Hepatocyte (in vitro differentiated cells): ENCODE results near the gene ROR1. TPM values are rescaled to one million over a fixed set of nuclear protein-coding genes. Genes with fewer than 3 reads are reported as not detected.

Source experiments
- DNase-seq: peaks from one replicate; pipeline ENCODE4 v3.0.0-alpha.2; 2016; ENCODE audit warnings: low spot score
- H2AFZ ChIP-seq: fragments of 200-600 bp; sonication (generic); 2 replicates; pipeline ENCODE4 v1.6.0; 2016; ENCODE audit warnings: antibody characterized with exemption, mild to moderate bottlenecking
- H3K27ac ChIP-seq: fragments of 200-600 bp; sonication (generic); 2 replicates; pipeline ENCODE4 v1.5.1; 2016; ENCODE audit warnings: mild to moderate bottlenecking
- H3K27me3 ChIP-seq: fragments of 200-600 bp; sonication (generic); 2 replicates; pipeline ENCODE4 v1.6.1; 2016
- H3K36me3 ChIP-seq: fragments of 200-600 bp; sonication (generic); replicated peaks from 2 replicates; pipeline ENCODE4 v1.5.1; 2016; ENCODE audit warnings: low read depth; ENCODE audit not compliant: insufficient read depth
- H3K4me1 ChIP-seq: fragments of 200-600 bp; sonication (generic); 2 replicates; pipeline ENCODE4 v1.5.1; 2016; ENCODE audit warnings: mild to moderate bottlenecking, moderate library complexity; ENCODE audit not compliant: insufficient read depth
- H3K4me2 ChIP-seq: fragments of 200-600 bp; sonication (generic); 2 replicates; pipeline ENCODE4 v1.6.0; 2016
- H3K4me3 ChIP-seq: fragments of 200-600 bp; sonication (generic); 2 replicates; pipeline ENCODE4 v1.5.1; 2016; ENCODE audit warnings: mild to moderate bottlenecking
- H3K79me2 ChIP-seq: fragments of 200-600 bp; sonication (generic); 2 replicates; pipeline ENCODE4 v1.6.0; 2017; ENCODE audit warnings: mild to moderate bottlenecking
- H3K9me2 ChIP-seq: fragments of 200-600 bp; sonication (generic); replicated peaks from 2 replicates; pipeline ENCODE4 v1.6.0; 2017; ENCODE audit warnings: mild to moderate bottlenecking; ENCODE audit not compliant: insufficient read depth
- H3K9me3 ChIP-seq: fragments of 200-600 bp; sonication (generic); 2 replicates; pipeline ENCODE4 v1.5.1; 2016; ENCODE audit warnings: low read depth, mild to moderate bottlenecking
- H4K20me1 ChIP-seq: fragments of 200-600 bp; sonication (generic); 2 replicates; pipeline ENCODE4 v1.6.0; 2016; ENCODE audit warnings: mild to moderate bottlenecking; ENCODE audit not compliant: insufficient read depth, poor library complexity, severe bottlenecking
- CTCF ChIP-seq: fragments of 200-600 bp; sonication (generic); IDR thresholded peaks from 2 replicates; pipeline ENCODE4 v1.5.1; 2016; ENCODE audit warnings: antibody characterized with exemption, mild to moderate bottlenecking; ENCODE audit not compliant: poor library complexity
- EZH2 ChIP-seq: fragments of 200-600 bp; sonication (generic); IDR thresholded peaks from 2 replicates; pipeline ENCODE4 v1.6.1; 2016; ENCODE audit warnings: antibody characterized with exemption, mild to moderate bottlenecking, borderline replicate concordance
- EZH2phosphoT487 ChIP-seq: fragments of 200-600 bp; sonication (generic); IDR thresholded peaks from one replicate; pipeline ENCODE4 v1.6.1; 2018; ENCODE audit warnings: antibody characterized with exemption, mild to moderate bottlenecking, low read depth, moderate library complexity; ENCODE audit not compliant: unreplicated experiment, severe bottlenecking
- WGBS: methylation state at CpG from one replicate; pipeline ENCODE4 v1.1.6; 2016; ENCODE audit warnings: low lambda C conversion rate; ENCODE audit errors: missing lambda C conversion rate; 5-methylcytosine and 5-hydroxymethylcytosine counted together
- polyA plus RNA-seq: library from polyadenylated mRNA; unstranded; fragments of >200 nt; fragmentation: Nextera tagmentation; extraction: Ambion mirVana; gene quantifications from 2 replicates; pipeline ENCODE4 v1.2.1, GENCODE V29; 2016
- total RNA-seq: library from RNA; depleted of rRNA; stranded (reverse); fragments of >200 nt; gene quantifications from 2 replicates; pipeline ENCODE4 v1.2.3, GENCODE V29; 2014

The ROR1 gene
- total and polyA plus RNA-seq, 2 experiments from 2014 or later: 16.4 to 27.7 TPM

DNA sequence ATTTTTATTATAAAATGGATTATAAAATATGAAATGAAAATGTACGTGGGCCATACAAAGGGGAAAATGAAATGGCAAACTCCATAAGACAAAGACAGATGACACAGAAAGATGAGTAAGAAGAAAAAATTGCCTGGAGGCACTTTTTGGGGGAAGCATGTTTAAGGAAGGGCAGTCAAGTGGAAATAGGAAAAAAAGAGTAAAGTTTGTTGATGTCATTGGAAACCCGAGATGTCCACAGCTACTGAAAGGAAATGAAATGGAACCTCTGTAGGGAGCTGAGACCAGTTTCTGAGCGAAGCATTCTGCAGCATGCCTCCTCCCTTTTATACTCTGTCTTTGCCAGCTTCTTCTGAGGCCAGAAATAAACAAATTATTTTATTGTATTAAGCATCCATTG is 226.2 kb downstream of the ROR1 start:
- H3K4me1 ChIP-seq: no peaks in the 10 kb centered on the region
- no peak overlapping the region for H3K4me2 ChIP-seq
- H3K4me3 ChIP-seq: no peak overlapping the region
- no peak for TF ChIP-seq CTCF
- TF ChIP-seq EZH2phosphoT487: no peak
- TF ChIP-seq EZH2: no peak
- no peaks in the 10 kb centered on the region for H4K20me1 ChIP-seq
- H3K79me2 ChIP-seq: peaks cover 27% of the 10 kb centered on the region
- H3K9me2 ChIP-seq: no peaks in the 10 kb centered on the region
- no peaks in the 10 kb centered on the region for H3K36me3 ChIP-seq
- no peaks in the 10 kb centered on the region for H3K27me3 ChIP-seq
- WGBS: 80% methylated on average over 3 of the region's 3 CpGs
- no peaks in the 10 kb centered on the region for H3K9me3 ChIP-seq
- no peak for DNase-seq
- no peak overlapping the region for H2AFZ ChIP-seq
- H3K27ac ChIP-seq: no peak overlapping the region

GRCh38 chr1:64001038-64001437 is 227.2 kb downstream of the ROR1 start:
- H3K36me3 ChIP-seq: no peaks in the 10 kb centered on the region
- no peaks in the 10 kb centered on the region for H3K9me3 ChIP-seq
- no peak overlapping the region for H3K4me2 ChIP-seq
- peaks cover 25% of the 10 kb centered on the region for H3K79me2 ChIP-seq
- no peaks in the 10 kb centered on the region for H3K9me2 ChIP-seq
- no peaks in the 10 kb centered on the region for H3K27me3 ChIP-seq
- 88% methylated on average over 2 of the region's 2 CpGs for WGBS
- TF ChIP-seq EZH2 (no peak), EZH2phosphoT487 (no peak), CTCF (no peak)
- H3K27ac ChIP-seq: no peak overlapping the region
- H3K4me1 ChIP-seq: no peaks in the 10 kb centered on the region
- H3K4me3 ChIP-seq: no peak overlapping the region
- no peaks in the 10 kb centered on the region for H4K20me1 ChIP-seq
- H2AFZ ChIP-seq: no peak overlapping the region
- DNase-seq: no peak

GRCh38 chr1:64004451-64005025 is 230.7 kb downstream of the ROR1 start:
- H2AFZ ChIP-seq: no peak overlapping the region
- no peak overlapping the region for H3K4me3 ChIP-seq
- H3K4me1 ChIP-seq: no peaks in the 10 kb centered on the region
- H3K9me3 ChIP-seq: no peaks in the 10 kb centered on the region
- H3K4me2 ChIP-seq: no peak overlapping the region
- no peaks in the 10 kb centered on the region for H3K36me3 ChIP-seq
- DNase-seq: no peak
- TF ChIP-seq EZH2 (no peak), EZH2phosphoT487 (no peak), CTCF (no peak)
- no peak overlapping the region for H3K27ac ChIP-seq
- H4K20me1 ChIP-seq: no peaks in the 10 kb centered on the region
- peaks cover 20% of the 10 kb centered on the region for H3K79me2 ChIP-seq
- no peaks in the 10 kb centered on the region for H3K9me2 ChIP-seq
- WGBS: 64% methylated on average over 8 of the region's 8 CpGs
- no peaks in the 10 kb centered on the region for H3K27me3 ChIP-seq
